ENCODE data around the gene SSC5D.

SSC5D gene

DNA sequence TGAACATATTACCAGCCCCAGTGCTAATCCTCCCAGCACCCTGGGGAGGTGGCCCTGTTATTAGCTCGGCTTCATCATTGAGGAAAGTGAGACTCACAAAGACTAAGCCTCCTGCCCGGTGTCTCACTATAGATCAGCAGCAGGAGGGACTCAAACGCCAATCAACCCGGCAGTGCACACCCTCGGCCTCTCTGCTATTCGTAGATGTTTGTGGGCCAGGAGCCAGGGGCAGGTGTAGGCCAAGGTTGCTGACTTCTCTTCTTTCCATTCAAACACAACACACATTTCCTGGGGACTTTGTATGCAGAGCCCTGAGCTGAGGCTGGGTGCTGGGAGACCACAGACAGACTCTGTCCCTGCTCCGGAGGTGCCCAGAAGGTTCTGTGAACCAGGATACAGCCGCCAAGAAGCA, 66.5 kb downstream of the SSC5D start:
- DNase-seq (ENCODE audit: low read depth in 2 of 2), result no peak

DNA sequence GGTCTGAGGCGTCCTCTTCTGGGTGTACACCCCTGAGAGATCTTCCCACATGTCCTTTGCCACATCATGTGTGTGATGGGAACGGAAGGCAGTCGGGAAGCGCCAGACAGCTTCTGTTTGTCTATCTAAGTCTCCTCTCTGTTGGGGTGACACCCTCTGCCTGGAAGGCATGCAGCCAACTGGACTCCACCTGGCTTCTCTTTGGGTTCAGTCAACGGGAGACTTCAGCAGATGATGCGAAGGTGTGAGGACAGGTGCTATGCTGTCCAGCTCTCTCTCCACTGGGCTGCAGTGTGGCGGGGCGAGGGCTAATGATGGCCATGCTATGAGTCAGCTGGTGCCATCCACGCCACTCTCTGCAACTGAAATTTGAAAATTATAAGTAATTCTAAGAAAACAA, 71.4 kb downstream of the SSC5D start:
- no peak for DNase-seq (ENCODE audit: low read depth in 2 of 2)

DNA sequence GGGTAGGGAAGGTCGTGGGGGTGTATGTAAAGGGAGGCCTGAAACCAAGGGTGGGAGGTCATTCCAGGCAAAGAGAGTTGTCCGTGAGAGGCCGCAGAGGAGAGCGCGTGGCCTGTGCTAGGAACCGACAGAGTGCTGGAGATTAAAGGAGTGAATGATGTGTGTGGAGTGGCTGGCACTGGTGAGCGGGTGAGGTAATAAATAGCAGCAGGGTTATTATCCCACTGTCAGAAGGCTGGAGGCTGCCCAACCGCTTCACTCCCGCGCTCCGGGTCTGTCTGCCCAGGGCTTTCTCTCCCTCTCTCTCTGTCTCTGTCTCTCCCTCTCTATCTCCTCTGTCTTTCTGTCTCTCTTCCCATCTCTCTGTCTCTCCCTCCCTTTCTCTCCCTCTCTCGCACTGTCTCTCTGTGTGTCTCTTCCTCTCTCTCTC, 75.0 kb downstream of the SSC5D start:
- no peak for DNase-seq (ENCODE audit: low read depth in 2 of 2)

DNA sequence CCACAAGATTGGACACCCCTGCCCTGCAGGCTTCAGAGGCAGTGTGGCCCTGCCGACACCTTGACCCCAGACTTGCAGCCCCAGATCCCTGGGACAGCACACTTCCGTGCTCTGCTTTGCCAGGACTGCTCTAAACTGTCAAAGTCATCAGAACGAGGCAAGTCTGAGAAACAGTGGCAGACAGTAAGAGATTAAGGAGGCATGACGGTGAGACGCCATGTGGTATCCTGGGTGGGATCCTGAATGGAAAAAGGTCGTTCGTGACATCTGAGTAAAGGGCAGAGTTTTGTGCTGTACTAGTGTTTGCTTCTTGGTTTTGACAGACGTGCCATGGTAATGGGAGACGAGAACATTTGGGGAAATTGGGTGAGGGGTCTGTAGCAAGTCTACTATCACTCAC, 78.6 kb downstream of the SSC5D start:
- no peak for DNase-seq (ENCODE audit: low read depth in 2 of 2)

DNA sequence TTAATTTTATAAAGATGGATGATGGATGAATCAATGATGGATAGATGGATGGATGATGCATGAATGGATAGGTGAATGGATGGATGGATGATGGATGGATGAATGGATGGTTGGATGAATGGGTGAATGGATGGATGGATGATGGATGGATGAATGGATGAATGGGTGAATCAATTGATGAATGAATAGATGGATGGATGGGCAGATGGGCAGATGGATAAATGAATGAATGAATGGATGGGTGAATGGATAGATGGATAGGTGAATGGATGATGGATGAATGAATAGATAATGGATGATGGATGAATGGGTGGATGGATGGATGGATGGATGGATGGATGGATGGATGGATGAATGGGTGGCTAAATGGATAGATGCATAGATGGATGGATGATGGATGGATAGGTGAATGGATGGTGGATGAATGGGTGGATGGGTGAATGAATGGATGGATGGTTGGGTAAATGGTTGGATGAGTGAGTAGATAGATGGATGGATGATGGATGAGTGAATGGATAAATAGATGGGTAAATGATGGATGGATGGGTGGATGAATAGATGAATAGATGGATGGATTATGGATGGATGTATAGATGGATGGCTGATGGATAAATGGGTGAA, 79.6 kb downstream of the SSC5D start:
- DNase-seq (ENCODE audit: low read depth in 2 of 2), result no peak
